ENCODE measurements around the gene UGGT1. TPM values are rescaled to one million over a fixed set of nuclear protein-coding genes. Genes with fewer than 3 reads are reported as not detected.
"Not testable (repeated sequence)": the region's sequence is repeated elsewhere in the genome, so short reads cannot be mapped to it uniquely, and the experiment has no call there.

The UGGT1 gene
- total RNA-seq, 1 donor from 2014 or later = 33.5 TPM

DNA sequence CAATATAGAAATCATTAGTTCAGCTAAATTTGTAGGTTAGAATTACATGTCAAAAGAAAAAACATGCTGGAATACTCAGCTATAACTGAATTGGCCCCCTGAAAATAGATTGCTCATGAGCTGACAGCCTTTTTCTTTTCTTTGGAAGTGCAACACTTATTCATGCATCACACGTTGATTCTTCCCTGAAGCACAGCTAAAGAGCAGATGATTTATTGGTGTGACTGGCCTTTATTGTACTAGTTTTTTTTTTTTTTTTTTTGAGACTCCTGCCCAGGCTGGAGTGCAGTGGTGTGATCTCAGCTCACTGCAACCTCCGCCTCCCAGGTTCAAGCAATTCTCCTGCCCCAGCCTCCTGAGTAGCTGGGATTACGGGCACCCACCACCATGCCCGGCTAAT is 83.1 kb downstream of the UGGT1 start:
- ATAC-seq = not testable (repeated sequence)

DNA sequence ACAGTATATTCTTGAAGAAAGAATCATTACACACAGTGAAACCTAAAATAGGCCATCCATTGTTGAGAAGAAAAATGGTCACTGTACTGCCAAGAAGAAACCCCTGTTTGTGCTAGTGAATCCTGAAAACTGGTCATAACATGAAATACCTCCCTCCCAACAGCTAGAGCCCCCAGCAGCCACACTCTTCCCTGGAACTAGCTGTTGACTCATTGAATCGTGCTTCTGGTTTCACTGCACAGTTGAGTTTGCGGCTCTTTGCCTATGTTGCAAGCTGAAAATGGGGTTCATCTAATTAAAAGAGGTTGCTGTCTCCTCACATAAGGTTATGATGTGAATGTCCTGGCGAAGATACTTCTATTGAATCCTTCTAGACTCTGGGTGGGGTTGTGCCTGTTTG is 86.3 kb downstream of the UGGT1 start:
- no peak for ATAC-seq

DNA sequence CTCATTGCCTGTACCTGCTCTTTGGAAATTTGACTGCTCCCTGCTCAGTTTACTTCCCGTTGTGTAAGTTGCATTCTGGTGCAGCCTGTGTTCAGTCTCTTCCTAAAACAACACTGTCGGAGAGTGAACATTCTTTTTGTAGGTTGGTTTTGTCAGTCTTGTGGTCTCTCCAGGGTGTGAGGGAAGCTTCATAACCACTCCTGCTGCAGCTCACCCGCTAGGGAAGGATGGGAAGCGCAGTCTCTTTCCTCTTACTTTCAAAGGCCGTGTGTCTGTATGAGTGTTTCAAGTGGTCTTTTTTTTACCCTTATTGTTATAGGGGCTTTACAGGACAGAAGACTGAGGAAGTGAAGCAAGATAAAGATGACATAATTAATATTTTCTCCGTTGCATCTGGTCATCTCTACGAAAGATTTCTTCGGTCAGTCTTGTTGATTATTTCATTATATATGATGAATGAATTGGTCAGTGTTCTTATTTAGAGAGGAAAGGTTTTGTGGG is 87.2 kb downstream of the UGGT1 start:
- ATAC-seq = no peak

DNA sequence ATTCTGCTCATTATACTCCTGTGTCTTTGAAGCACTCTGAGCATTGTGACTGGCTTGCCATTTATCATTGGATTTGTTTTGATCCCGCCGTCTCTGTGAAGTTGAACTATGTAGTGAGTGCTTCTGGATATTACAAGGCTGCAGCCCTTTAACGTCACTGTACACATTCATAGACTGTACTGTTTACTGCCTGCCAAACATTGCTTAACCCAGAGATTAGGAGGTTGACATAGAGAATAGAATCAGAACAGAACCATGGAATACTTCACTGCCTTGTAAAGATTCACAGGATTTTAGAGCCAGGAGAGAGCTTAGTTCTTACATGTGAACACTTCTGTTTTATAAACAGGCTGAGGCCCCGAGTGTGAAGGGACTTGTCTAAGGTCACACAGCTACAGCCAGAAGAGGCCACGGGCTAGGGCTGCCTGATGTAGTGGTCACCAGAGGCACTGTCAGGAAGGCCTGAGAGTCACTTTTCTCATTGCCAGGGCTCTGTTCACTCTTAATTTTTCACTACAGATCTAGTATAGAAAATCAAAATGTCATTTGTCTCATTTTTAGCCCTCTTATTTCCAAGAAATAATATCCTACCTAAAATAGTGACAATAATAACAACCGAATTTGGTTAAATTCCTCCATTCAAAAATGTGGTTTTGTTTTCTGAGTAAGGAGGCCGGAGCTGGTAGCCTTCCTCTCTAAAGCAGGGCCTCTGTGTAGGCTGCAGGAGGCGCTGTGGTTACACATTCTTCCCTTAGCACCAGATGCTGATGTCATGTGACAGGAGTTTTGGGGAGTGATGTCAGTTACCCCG is 87.9 kb downstream of the UGGT1 start:
- ATAC-seq = peak; percentile 82

DNA sequence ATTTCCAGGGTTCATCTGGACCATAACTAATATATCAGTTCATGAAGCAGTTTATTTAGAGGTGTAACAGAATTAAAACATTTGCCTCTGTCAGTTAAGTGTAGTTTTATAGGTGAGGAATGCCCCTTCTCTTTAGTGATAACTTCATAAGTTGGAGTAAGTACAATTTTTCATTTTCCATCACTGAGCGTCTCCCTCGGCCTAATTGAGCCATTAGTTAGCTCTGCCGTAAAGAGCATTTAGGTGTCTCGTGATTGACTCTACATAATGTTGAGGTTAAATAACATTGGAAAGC is 88.4 kb downstream of the UGGT1 start:
- no peak for ATAC-seq

DNA sequence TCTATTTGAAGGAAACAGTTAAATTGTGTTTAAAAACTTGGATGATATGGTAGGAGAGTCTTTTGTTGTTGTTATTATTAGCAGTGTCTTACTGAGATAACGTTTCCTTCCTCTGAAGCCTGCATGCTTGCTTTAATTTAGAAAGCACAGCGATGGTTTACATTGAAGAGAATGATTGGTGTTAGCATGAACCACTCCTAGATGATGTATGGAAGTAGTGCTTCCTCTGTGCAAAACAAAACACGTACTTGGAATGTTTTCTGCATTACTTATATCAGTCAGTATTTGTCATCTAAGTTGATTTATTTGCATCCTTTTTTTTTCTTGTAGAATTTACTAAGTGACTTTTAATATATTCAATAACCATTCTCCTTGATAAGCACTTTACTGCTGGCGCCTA is 89.0 kb downstream of the UGGT1 start:
- ATAC-seq = no peak

DNA sequence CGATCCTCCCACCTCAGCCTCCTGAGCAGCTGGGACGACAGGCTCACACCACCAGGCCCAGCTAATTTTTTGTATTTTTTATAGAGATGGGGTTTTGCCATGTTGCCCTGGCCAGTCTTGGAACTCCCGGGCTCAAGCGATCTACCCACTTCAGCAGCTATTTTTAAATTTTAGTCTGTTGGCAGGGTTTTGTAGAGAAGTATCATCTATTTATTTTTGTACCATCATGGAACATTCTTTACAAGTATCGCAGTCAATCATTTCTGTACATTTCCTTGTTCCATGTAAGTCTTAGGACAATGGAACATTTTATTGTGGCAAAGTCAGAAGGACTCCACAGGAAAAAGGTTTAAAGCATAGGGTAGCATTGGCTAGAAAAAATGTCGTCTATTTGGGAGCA is 94.6 kb downstream of the UGGT1 start:
- ATAC-seq = no peak

DNA sequence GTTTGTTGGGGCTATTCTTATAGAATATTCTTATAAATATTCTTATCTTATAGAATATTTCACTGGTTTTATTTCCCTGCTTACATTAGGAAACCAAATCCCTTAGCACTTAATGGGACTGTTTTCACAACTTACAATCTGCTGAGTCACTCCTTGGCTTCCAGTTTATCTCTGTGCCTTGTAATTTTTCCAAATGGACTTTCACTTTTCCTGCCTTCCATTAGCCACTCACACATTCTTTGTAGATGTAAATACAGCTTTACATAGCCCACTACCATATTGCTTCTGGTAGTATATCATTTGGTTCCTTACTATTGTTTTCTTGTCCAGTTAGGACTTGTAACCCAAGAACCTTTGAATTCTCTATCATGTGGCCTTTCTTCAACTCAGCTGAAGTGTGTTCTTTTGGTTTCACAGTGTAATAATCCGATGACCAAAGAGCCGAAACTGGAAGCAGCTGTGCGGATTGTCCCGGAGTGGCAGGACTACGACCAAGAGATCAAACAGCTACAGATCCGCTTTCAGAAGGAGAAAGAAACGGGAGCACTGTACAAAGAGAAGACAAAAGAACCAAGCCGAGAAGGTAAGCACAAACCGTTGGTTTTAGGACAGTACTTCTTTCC is 96.1 kb downstream of the UGGT1 start:
- no peak for ATAC-seq

DNA sequence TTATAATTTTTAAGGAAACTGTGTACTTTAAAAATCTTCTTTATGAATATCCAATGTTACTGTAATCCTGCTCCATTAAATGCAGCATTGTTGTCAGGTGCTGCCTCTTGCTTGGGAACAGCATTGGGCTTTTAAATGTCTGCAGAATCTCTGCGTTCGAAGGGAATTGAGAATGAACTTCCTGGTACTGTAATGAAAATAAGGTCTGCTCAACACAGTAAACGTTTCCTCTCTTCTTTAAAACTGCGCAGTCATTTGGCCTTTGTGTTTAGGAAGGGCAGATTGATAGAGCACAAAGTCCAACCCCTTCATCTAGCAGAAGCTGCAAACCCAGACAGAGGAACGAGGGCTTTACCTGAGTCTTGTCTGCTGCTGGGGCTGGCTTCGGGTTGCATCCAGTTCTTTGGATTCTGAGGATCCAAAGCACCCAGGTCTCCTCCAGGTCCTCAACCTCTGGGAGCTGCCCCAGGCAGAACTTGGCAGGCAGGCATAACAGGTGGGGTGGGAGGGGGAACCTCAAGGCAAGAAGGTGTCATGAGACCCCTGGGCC is 104.5 kb downstream of the UGGT1 start:
- no peak for ATAC-seq

DNA sequence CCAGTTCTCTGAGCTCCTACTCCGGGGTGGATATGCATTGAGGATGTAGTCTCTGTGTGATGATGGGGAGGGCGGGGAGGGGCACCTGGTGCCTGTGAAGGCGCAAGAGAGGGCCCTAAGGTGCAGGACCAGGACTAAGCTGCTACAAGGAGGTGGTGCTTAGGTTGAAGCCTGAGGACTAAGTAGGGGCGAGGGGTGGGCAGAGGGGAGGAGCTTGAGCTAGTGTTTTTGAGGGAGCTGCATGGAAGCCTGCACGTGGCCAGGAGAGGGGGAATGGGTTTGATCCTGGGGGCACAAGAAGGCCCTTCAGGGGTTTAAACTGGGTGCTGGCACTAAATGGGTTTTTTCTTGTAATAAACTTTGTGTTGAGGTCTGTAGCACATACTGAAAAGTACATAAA is 105.0 kb downstream of the UGGT1 start:
- no peak for ATAC-seq

DNA sequence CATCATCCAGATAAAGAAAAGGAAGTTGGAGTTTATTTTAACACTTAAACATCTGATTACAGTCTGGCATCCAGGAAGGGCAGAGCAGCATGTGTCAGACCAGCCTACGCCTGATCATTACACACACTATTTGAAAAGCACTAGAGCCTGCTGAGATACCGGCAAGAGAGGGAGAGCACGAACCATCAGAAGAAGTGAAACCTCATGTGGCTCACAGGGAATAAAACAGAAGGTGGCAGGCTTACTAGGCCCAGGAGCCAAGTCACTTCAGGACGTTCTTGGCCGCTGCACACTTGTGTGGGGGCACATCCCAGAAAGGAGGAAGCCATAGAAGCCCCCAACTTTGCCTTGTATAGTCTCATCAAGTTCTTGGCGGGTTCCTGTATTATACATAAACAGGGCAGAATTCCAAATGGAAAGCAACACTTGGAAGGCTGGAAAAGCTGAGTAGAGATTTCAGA is 105.5 kb downstream of the UGGT1 start:
- ATAC-seq = peak; percentile 31

DNA sequence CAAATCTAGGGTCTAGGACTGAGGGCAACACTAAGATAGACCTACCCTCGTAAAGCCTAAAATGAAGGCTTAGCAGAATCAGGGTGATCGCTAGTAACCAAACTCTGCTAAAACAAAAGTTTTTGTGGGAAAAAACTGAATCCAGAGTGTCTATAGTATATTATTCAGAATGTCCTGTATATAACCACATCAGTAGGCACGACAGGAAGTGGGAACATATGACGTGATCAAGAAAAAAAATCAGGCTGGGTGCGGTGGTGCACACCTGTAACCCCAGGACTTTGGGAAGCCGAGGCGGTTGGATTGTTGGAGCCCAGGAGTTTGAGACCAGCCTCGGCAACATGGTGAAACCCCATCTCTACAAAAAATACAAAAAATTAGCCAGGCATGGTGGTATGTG is 106.1 kb downstream of the UGGT1 start:
- no peak for ATAC-seq

DNA sequence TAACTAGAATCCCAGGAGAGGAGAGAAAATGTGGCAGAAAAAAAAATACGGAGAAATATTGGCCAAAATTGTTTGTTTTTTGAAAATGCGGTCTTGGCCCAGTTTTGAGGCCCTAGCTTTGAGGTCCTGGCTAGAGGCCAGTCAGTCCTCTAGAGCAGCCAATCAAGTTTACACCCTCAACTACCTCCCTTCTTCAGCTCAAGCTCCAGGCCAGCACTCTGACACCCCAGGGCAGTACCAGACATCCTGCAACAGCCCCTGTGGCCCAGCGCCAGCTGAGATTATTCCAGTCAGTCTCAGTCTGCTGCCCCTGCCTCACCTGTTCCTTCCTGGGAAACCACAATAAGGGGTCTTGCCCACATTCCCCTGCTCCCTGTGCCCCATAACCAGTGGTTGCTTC is 107.7 kb downstream of the UGGT1 start:
- ATAC-seq = no peak

DNA sequence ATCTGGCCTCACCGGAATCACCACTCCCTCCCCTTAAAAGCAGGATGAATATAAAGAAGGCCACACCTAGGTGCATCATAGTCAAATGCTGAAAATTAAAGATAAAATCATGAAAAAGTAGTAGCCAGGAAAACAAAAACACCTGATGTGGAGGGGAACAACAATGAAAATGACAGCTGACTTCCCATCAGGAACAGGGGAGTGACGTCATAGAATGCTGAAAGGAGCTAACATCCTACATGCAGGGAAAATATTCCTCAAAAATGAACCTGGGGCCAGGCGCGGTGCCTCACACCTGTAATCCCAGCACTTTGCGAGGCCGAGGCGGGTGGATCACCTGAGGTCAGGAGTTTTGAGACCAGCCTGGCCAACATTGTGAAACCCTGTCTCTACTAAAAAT is 108.1 kb downstream of the UGGT1 start:
- ATAC-seq = no peak

DNA sequence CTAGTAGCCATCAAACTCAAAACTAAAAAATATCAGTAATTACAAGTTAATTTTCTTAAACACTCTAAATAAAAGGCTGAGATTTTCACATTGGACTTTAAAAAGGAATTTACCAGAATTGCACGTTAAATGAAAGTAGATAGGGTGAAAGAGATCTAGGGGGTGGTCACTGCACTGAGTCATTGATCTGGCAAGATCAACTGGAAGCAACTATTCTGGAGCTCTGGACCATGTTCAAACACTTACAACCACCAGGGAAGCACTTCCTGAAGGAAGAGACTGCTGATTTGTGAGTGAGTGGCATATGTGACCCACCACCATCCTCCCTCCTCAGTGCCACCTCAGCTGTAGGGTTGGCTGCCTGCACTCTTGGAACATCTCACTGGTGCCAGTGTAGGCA is 111.8 kb downstream of the UGGT1 start:
- ATAC-seq = no peak

DNA sequence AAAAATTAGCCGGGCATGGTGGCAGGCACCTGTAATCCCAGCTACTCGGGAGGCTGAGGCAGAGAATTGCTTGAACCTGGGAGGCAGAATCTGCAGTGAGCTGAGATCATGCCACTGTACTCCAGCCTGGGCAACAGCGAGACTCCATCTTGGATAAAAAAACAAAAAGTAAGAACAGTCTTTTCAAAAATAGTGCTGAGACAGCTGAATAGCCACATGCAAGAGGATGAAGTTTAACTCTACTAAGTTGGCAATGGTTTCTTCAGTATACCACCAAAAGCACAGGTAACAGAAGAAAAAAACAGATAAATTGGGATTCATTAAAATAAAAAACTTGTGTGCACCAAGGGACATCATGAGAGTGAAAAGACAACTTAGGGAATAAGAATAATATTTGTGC is 115.2 kb downstream of the UGGT1 start:
- no peak for ATAC-seq

DNA sequence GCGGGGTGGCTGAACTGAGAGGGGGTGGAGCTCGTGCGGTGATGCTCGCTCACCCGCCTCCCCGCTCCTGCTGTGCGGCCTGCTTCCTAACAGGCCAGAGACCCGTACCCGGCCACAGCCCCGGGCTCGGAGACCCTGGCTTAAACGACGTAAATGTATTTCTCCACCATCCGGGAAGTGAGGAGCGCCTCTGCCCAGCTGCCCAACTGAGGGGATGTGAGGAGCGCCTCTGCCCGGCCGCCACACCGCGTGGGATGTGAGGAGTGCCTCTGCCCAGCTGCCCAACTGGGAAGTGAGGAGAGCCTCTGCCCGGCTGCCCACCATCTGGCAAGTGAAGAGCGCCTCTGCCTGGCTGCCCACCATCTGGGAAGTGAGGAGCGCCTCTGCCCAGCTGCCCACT is 117.0 kb downstream of the UGGT1 start:
- ATAC-seq = no peak

DNA sequence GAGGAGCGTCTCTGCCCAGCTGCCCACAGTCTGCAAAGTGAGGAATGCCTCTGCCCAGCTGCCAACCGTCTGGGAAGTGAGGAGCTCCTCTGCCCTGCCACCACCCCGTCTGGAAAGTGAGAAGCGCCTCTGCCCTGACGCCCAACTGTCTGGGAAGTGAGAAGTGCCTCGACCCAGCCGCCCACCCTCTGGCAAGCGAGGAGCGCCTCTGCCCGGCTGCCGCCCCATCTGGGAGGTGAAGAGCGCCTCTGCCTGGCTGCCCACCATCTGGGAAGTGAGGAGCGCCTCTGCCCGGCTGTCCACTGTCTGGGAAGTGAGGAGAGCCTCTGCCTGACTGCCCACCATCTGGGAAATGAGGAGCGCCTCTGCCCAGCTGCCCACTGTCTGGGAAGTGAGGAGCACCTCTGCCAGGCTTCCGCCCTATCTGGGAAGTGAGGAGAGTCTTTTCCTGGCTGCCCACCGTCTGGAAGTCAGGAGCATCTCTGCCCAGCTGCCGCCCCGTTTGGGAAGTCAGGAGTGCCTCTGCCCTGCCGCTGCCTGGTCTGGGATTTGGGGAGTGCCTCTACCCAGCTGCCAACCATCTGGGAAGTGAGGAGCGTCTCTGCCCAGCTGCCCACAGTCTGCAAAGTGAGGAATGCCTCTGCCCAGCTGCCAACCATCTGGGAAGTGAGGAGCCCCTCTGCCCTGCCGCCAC is 117.8 kb downstream of the UGGT1 start:
- ATAC-seq = not testable (repeated sequence)

DNA sequence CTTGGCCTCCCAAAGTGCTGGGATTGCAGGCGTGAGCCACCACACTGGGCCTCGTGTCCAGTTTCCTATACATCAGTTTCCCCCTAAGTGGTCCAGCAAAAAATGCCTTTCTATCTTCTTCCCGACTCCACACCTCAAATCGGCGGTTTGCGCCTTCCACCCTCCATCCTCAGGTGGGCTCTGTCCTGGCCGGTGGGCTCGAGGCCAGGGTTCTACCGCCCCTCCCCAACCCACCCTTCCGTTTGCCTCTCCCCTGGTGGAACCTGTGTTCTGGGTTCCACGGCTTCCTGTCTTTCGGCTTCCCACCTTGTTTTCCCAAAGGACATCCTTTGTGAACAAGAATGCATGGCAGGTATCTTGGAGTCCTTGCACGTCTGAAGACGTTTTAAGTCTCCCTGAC is 123.3 kb downstream of the UGGT1 start:
- ATAC-seq = no peak

DNA sequence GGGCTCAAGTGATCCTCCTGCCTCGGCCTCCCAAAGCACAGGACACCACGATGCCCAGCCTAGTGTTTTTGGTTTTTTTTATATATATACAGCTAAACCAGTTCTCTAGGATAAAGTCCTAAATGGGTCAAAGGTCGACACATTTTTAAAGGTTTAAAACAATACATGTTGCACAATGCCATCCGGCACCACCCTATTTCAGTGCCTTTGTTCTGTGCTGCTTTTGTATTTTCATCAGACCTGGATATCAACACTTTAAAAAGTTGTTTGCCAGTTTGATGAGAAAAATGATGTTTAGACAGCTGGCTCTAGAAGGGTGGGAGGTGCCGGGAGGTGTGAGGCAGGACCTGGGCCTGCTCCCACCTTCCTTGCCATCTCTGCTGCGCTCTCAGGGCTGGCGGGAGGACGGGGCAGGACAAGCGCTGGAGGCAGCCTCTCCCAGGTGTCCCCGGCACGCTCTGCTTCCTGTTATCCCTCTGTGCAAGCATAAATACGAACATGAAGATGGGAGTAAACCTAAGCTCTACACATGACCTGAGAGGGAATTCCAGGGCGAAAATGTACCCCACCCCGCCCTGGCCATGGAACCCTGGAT is 124.0 kb downstream of the UGGT1 start:
- ATAC-seq = peak; percentile 42

DNA sequence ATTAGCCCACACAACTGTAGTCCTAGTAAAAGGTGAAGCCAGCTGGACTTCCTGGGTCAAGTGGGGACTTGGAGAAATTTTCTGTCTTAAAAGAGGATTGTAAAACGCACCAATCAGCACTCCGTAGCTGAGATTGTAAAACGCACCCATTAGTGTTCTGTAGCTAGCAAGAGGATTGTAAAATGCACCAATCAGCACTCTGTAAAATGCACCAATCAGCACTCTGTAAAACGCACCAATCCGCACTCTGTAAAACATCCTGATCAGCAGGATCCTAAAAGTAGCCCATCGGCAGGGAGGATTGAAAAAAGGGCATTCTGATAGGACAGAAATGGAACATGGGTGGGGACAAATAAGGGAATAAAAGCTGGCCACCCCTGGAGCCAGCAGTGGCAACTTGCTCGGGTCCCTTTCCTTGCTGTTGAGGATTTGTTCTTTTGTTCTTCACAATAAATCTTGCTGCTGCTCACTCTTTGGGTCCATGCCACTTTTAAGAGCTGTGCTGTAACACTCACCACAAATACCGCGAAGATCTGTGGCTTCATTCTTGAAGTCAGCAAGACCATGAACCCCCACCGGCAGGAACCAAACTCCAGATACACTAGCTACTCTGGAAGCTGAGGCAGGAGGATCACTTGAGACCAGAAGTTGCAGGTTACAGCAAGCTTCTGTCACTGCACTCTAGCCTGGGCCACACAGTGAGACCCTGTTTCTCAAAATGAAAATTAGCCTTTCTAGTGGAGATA is 125.1 kb downstream of the UGGT1 start:
- no peak for ATAC-seq

DNA sequence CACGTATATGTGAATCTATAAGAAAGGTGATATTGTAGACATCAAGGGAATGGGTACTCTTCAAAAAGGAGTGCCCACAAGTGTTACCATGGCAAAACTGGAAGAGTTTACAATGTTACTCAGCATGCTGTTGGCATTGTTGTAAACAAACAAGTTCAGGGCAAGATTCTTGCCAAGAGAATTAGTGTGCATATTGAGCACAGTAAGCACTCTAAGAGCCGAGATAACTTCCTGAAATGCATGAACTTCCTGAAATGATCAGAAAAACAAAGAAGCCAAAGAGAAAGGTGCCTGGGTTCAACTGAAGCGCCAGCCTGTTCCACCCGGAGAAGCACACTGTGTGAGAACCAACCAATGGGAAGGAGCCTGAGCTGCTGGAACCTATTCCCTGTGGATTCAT is 126.7 kb downstream of the UGGT1 start:
- ATAC-seq = no peak
